ENCODE data around the gene USP37. TPM values are rescaled to one million over a fixed set of nuclear protein-coding genes. Genes with fewer than 3 reads are reported as not detected.

USP37 gene
- total RNA-seq, 1 experiment from 2014 or later: 31.0 TPM

GRCh38 chr2:218577482-218578220 is 9.5 kb upstream of the USP37 start:
- ChIA-PET POLR2A (ENCODE audit: low non-redundant PET) (no interaction called here), CTCF (no interaction called here)
- no peak for DNase-seq (ENCODE audit: low spot score)

GRCh38 chr2:218576854-218577253 is 8.7 kb upstream of the USP37 start:
- peaks cover 36% of the 10 kb centered on the region for H3K36me3 ChIP-seq (ENCODE audit: insufficient read depth, low read length, poor library complexity, severe bottlenecking)
- intact Hi-C loops (cut with micrococcal nuclease; ENCODE audit: unreplicated experiment): no loop called here
- no peaks in the 10 kb centered on the region for H3K4me1 ChIP-seq (ENCODE audit: insufficient read depth, low read length, poor library complexity, severe bottlenecking)
- ChIA-PET CTCF (no interaction called here), POLR2A (ENCODE audit: low non-redundant PET) (interaction anchor here (0.6 kb wide), 1 partner anchor 482 kb away, joined by 3 read pairs; no protein-coding TSS in a partner anchor)
- no peaks in the 10 kb centered on the region for H3K27me3 ChIP-seq (replicated peaks; ENCODE audit: insufficient read depth, low read depth, low read length, poor library complexity)
- H3K9me3 ChIP-seq (ENCODE audit: low read depth, low read length, poor library complexity, severe bottlenecking): no peaks in the 10 kb centered on the region
- BruUV-seq (replicated peaks): no TSS peak
- no peak overlapping the region for H3K4me3 ChIP-seq (ENCODE audit: low read depth, low read length, poor library complexity, severe bottlenecking)
- TF ChIP-seq CTCF (conservative IDR thresholded peaks at IDR 0.05; ENCODE audit: low read depth, low read length) (no peak), EZH2 (IDR thresholded peaks at IDR 0.05; ENCODE audit: borderline replicate concordance, low read depth, low read length, poor library complexity, severe bottlenecking) (no peak)
- H3K27ac ChIP-seq (ENCODE audit: low read depth, low read length, poor library complexity, severe bottlenecking): no peak overlapping the region
- DNase-seq (ENCODE audit: low spot score): no peak

More at GRCh38 chr2:218577482-218578220, 9.5 kb upstream of the USP37 start:
- Histone ChIP-seq H3K36me3 (ENCODE audit: insufficient read depth, low read length, poor library complexity, severe bottlenecking) (peaks cover 37% of the 10 kb centered on the region), H3K9me3 (ENCODE audit: low read depth, low read length, poor library complexity, severe bottlenecking) (no peaks in the 10 kb centered on the region), H3K27ac (ENCODE audit: low read depth, low read length, poor library complexity, severe bottlenecking) (no peak overlapping the region), H3K4me1 (ENCODE audit: insufficient read depth, low read length, poor library complexity, severe bottlenecking) (no peaks in the 10 kb centered on the region), H3K4me3 (ENCODE audit: low read depth, low read length, poor library complexity, severe bottlenecking) (no peak overlapping the region), H3K27me3 (replicated peaks; ENCODE audit: insufficient read depth, low read depth, low read length, poor library complexity) (no peaks in the 10 kb centered on the region)
- TF ChIP-seq CTCF (conservative IDR thresholded peaks at IDR 0.05; ENCODE audit: low read depth, low read length) (no peak), EZH2 (IDR thresholded peaks at IDR 0.05; ENCODE audit: borderline replicate concordance, low read depth, low read length, poor library complexity, severe bottlenecking) (no peak)
- BruUV-seq (replicated peaks): no TSS peak
- intact Hi-C loops (cut with micrococcal nuclease; ENCODE audit: unreplicated experiment): no loop called here

- ChIA-PET CTCF (no interaction called here), POLR2A (ENCODE audit: low non-redundant PET) (no interaction called here)
- intact Hi-C loops (cut with micrococcal nuclease; ENCODE audit: unreplicated experiment): no loop called here
- no peaks in the 10 kb centered on the region for H3K27me3 ChIP-seq (replicated peaks; ENCODE audit: insufficient read depth, low read depth, low read length, poor library complexity)
- no peak overlapping the region for H3K27ac ChIP-seq (ENCODE audit: low read depth, low read length, poor library complexity, severe bottlenecking)
- H3K4me1 ChIP-seq (ENCODE audit: insufficient read depth, low read length, poor library complexity, severe bottlenecking): peaks cover 19% of the 10 kb centered on the region
- TF ChIP-seq CTCF (conservative IDR thresholded peaks at IDR 0.05; ENCODE audit: low read depth, low read length) (no peak), EZH2 (IDR thresholded peaks at IDR 0.05; ENCODE audit: borderline replicate concordance, low read depth, low read length, poor library complexity, severe bottlenecking) (no peak)
- H3K9me3 ChIP-seq (ENCODE audit: low read depth, low read length, poor library complexity, severe bottlenecking): no peaks in the 10 kb centered on the region
- peak; percentile 15 for DNase-seq (ENCODE audit: low spot score)
- BruUV-seq (replicated peaks): no TSS peak
- H3K4me3 ChIP-seq (ENCODE audit: low read depth, low read length, poor library complexity, severe bottlenecking): peak overlapping the region; percentile 92
- peaks cover 30% of the 10 kb centered on the region for H3K36me3 ChIP-seq (ENCODE audit: insufficient read depth, low read length, poor library complexity, severe bottlenecking)
Measured at GRCh38 chr2:218570850-218571249, 2.7 kb upstream of the USP37 start.

Data from A673 (cell line).